ENCODE data around the gene SLC25A22.

- TF ChIP-seq CTCF (optimal IDR thresholded peaks at IDR 0.05 in 1 of 3, IDR thresholded peaks at IDR 0.05 in 1 of 3, conservative IDR thresholded peaks at IDR 0.05 in 1 of 3; ENCODE audit: extremely low read depth in 1 of 3, insufficient read depth in 2 of 3, low read length in 3 of 3) (no peak), EZH2 (IDR thresholded peaks at IDR 0.05; ENCODE audit: low read length) (no peak)
These were observed 26.9 kb upstream of the SLC25A22 start for GRCh38 chr11:824942-825341.
